ENCODE measurements around the gene ANXA1. TPM values are rescaled to one million over a fixed set of nuclear protein-coding genes. Genes with fewer than 3 reads are reported as not detected.

The ANXA1 gene
- total and polyA plus RNA-seq, 8 donors: 34.2 to 1,131 (median 126) TPM

GRCh38 chr9:73216100-73216499, 64.4 kb downstream of the ANXA1 start:
- Histone ChIP-seq H3K27me3 (peaks cover 0 to 12% (median 4%) of the 10 kb centered on the region in 3 donors), H3K4me3 (no peak overlapping the region), H3K9me3 (no peaks in the 10 kb centered on the region), H3K4me1 (no peaks in the 10 kb centered on the region), H3K27ac (no peak overlapping the region), H3K36me3 (no peaks in the 10 kb centered on the region)
- intact Hi-C loops (cut with DNase I; ENCODE audit: low total_unique reads): no loop called here
- no peak for DNase-seq
- TF ChIP-seq POLR2A (IDR thresholded peaks at IDR 0.05) (no peak), CTCF (IDR thresholded peaks at IDR 0.05) (no peak), EP300 (IDR thresholded peaks at IDR 0.05) (no peak), POLR2AphosphoS5 (IDR thresholded peaks at IDR 0.05) (no peak)

Other genes with a start within 250 kb of the ANXA1 start
- 100 to 1,000 TPM in 4 of 5 donors, 10 to 100 TPM in 1; 92.1 to 320 (median 187) TPM for gene ALDH1A1, start 198.8 kb upstream of the ANXA1 start, total RNA-seq
- gene ALDH1A1, start 198.8 kb upstream of the ANXA1 start, polyA plus RNA-seq: 100 to 1,000 TPM; 157 to 423 (median 409) TPM

Measured in stomach (tissue), 9 donors.